HG02973 (cell line): Measurements from ENCODE around the gene CYB561.

Experiments used
- ATAC-seq: cut with Tn5 transposase; IDR thresholded peaks from one replicate; pipeline ENCODE4 v1.9.1; 2021; ENCODE audit warnings: moderate library complexity; ENCODE audit not compliant: unreplicated experiment

Gene CYB561

DNA sequence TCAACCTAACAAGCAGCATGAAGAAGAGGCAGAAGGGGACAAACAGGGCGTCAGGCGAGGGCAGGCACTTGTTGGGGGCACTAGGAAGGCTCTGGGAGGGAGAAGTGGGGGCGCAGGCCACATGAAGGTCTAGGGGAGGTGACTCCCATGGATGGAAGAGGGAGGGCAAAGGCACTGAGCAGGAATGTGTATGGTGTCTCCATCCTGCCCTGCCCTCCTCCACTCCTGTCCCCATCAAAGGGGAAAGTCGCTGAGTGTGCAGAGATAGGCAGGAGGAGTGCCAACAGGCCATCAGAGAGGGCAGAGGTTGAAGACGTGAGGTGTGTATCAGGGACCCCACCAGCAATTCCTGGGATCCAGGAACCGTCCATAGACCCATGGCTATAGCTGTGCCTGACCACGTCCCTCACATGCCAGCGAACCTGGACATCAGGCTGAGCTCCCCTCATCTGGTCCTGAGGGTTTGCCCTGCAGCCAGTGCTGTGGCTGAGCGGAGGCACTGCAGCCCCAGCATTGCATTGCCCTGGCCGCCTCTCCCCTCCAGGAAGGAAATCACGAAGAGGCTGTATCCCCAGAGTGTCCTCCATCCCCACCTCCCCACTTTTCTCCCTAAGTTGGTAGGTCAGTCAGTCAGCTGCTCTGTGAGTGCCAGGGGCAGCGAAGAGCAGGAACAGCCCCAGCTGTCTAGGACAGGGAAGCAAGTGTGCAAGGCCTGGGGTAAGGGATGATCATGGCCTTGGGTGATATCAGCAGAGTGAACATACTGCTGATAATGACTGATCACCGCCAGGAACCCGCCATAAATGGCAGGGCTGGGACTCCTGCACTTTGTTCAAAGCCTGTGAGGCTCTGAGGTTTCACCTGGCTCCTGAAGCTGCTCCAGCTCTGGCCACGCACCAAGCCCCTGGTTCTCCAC is 6.2 kb upstream of the CYB561 start:
- ATAC-seq, result no peak

DNA sequence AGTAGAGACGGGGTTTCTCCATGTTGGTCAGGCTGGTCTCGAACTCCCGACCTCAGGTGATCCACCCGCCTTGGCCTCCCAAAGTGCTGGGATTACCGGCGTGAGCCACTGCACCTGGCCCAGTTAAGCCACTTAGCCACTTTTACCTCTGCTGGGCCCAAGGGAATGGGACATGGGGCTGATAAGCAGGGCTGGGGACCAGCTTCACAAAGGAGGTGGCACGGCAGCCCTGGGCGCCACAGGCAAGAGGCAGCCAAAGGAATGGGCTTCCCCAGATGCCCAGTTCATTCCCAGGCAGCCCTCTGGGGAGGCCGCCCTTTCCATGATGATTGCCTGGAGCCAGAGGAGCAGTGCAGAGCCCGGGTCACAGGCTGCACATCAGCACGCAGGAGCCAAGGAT is 5.0 kb upstream of the CYB561 start:
- no peak for ATAC-seq

DNA sequence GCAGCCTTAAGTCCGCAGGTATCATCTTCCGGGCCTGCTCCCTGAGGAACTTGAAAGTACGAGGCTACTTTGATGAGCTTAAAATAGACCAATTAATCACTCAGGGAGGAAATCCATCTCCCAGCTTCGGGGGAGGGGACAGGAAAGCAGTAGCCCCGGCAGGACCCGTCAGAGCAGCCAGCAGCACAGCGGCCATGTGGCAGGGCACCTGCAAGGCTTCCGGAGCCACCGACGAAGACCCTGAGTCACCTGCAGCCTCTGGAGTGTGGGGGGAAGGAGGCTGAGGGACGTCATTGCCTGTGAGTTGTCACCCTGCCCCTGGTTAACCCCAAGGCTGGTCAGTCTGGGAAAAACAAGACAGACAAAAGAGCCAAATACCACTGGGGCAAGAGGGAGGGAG is 4.4 kb upstream of the CYB561 start:
- ATAC-seq, result no peak

DNA sequence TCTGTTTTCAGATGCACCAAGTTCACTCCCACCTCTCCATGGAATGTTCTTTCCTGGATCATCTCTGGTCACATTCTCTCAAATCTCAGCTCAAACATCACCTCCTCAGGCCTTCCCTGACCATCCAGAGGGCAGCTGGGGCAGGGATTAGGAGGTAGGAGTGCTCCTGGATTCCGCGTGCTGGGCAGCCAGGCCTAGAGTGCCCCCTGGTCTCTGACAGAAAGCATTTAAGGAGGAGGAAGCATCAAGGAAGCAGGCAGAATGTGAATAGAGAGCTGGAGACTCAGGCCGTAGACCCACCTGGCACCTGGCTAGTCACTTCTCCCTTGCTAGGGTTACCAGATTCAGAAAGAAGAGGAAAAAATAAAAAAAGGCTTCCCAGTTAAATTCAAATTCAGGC is 2.5 kb upstream of the CYB561 start:
- no peak for ATAC-seq

DNA sequence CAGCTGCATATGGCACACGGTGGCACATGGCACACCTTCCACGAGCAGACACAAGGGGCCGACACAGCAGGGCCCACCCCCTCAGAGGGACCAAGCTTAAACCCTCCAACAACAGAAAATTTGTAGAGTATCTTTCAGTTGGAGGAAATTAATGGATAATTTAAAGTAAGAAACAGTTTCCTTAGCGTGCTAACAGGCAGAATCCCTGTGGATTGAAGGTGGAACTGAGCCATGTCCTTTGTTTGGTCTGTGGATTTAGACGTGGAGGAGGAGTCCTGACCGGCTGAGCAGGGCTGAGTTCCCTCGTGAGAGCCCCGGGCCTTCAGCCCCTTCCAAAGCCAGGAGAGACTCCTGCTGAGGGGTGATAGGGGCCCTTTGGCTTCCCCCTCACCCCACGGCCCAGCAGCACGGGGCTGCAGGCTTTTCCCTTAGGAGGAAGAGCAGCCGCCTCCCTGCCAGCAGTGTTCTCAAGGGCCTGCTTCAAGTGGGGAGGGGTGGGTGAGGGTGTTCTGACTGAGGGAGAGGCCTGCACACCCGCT is 1.4 kb upstream of the CYB561 start:
- ATAC-seq, result no peak

DNA sequence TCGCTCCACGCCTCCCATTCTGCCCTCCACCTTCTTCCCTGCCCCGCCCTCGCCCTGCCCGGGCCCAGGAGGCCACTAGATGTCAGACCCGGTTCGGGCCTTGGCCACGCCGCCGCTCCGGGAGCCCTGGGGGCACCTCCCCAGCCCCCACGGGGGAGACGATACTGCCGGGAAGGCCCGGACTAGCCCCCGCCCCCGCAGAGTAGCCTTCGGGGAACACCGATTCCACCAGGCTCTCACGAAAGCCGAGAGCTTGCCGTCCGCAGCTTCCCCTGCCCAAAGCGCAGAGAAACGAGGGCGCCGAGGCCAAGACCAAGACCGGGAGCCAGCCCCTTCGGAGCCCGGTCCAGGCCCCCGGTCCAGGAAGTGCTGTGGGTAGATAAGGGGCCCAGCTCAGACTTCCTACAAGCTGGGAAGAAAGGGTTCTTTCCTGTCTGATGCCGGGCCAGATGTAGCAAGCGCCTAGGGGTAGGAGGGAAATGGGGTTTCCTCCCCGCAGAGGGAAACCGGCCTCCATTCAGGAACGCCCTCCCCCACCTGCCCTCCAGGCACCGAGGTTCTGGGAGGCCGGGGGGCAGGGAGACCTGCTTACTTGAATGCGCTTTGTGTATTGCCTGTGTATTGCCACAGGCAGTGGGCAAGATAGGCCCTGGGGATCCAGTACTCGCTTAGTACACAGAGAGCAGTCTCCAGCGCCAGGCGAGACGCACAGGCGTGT is 806 bp upstream of the CYB561 start:
- ATAC-seq, result peak; percentile 27

DNA sequence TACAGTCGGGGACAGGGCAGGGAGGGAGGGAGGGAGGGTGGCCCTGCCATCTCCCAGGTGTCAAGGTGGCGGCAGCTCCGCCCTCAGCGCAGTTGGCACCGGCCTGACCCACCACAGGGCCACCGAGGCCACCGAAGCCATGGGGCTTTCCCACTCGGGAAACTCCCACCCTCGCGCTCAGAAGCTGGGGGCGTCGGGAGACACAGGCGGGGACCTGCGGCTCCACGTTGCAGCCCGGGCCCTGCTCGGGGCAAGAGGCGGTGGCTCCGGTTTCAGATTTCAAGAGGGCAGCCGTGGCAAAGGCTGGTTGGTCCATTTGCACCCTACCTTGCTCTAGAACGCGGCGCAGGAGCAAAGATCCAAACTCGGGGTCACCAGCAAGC is 544 bp downstream of the CYB561 start:
- no peak for ATAC-seq

DNA sequence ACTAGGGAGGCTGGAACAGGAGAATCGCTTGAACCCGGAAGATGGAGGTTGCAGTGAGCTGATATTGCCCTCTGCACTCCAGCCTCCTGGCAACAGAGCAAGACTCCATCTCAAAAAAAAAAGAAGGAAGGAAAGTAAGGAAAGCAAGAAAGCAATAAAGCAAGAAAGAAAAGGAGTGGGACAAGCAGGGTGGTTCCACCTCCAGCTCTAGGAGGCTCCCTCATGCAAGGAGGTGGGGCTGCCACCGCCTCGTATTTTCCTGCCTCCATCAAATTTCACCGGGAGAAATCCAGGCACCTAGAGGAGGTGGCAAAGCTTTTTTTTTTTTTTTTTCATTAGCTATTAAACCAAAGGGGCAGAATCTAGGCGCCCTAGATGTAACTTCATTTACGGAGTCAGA is 1.0 kb downstream of the CYB561 start:
- no peak for ATAC-seq

DNA sequence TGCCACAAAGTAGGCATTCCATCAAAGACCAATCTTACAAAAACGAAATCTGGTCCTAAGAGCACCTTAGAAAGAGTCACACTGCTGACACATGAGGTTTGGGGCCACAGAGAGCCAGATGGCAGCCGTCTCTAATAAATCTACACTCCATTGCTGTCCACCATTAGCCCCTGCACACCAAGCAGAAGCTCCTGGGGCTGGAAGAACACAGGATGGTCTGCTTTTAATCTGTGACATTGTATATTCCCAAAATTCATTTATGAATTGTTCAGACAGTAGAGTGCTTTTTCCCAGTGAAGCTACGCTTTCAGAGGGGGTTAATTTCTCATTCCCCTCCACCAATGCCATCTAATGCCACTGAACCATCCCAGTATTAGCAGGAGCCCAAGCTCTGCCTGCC is 1.6 kb downstream of the CYB561 start:
- ATAC-seq, result no peak

DNA sequence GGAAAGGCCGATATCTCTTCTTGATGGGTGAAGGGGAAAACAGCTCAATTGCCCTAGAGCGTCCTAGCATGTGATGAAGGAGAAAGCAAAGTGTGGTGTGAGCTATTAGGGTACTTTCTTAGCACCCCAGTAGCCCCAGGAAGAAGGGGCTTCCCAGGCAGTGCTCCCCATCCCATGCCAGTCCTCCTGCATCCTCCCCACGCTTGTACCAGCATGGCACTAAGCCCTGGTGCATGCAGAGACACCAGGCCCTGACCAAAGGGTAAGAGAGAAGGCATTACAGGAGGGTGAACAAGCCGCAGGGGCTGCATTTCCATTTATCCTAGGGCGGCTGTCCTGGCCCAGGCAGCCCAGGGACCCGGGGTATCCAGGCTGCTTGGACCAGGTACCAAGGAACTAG is 3.1 kb downstream of the CYB561 start:
- ATAC-seq, result no peak

DNA sequence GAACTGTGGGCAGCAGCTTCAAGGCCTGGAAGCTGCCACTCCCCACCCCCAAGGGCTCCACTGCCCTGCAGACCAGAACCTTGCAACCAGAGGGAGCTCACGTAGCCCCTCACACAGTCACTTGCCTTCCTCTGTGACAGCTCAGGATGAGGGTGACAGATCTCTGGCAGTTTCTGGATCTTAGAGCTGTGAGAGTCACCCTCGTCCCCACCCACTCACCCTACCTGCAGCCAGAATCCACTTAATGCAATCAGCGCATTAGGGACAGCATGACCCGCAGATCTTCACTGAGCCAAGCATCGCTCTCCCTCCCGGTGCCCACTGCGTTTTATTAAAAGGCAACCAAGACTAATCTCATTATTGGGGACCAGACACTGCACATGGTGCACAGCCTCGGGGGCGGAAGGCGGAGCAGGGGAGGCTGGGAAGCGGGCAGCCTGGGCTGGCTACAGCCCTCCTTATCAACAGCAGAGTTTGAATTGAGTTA is 3.5 kb downstream of the CYB561 start:
- ATAC-seq, result no peak

DNA sequence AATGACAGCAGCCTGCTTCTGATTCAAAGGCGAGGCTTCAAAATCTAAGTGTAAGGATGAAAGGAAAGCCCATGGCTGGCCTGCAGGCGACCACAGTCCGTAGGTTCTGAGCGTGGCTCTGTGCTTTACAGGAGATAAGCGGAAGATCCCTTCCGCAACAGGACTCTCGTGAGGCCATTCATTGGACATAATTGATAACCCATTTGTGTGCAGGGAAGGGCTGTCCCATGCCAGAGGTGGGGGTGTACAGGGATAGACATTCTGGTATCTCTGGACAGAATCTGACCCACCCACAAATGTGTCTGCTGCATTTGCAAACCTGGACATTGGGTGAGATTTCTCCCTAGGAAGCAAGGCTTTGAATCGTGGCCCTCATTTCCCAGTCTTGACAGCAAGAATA is 4.0 kb downstream of the CYB561 start:
- no peak for ATAC-seq

DNA sequence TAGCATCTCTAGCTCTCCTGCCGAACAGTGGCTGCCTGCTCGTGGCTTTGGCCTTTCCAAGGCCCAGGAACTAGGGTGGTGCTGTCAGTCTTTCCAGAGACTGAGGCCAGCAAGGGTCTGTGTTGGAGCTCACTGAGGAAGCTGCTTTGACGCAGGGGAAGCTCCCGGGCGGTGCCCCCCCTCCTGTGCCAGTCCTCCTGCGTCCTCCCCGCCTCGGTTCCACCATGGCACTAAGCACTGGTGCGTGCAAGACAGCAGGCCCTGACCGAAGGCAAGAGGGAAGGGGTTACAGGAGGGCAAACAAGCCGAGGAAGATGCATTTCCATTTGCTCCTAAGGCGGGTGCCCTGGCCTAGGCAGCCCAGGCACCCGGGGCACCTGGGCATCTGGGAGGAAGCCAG is 4.5 kb downstream of the CYB561 start:
- ATAC-seq, result no peak

DNA sequence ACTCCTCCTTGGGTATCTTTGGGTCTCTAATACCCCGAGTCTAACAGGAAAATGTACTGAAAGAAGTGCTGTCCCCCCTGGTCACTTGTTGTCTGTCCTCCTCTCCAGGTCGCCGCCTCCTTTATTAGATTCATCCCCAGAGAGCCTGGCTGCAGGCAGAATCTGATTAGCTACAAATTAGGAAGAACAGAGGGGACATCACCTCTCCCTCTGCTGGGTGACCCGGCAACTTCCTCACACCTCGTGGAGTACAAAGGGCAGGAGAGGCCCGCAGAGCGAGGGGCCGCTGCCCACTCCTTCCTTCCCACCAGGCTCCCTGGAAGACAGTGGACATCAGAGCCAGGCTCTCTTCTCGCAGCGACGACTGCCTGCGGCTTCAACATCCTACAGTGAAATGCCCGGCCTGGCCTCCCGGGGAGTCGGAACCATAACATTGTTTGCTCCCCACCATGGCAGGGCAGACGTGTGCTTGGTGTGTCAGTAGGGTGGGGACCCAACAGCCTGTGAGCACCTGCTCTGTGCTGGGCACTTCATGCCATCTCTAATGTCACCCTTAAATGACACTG is 5.3 kb downstream of the CYB561 start:
- no peak for ATAC-seq

DNA sequence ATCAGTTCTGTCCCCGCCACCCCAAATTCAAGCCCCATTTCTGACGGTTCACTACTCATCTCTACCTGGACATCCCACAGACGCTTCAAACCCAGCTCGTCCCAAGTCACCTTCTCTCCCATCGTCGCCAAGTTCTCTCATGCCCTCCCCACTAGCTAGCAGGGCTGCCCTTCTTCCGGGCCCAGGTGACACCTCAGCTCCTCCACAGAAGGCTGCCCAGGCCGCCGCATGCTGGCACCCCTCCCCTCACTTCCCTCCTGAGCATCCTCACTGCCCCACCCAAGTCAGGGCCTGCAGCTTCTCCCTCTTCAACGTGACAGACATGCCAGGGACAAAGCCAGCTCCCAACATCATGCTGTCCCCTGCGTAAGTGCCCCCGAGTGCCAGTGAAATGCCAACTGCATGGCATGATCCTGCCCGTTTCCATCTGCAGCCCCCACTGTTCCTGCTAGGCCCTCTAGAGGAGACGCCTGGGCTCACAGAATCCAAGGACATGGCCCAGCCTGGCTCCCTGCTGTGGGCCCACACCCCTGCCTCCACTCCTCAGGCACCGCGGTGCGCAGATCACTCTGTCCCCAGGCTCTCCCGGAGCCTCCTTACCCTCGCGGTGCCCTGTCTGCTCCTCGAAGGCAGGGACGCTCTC is 5.9 kb downstream of the CYB561 start:
- no peak for ATAC-seq

DNA sequence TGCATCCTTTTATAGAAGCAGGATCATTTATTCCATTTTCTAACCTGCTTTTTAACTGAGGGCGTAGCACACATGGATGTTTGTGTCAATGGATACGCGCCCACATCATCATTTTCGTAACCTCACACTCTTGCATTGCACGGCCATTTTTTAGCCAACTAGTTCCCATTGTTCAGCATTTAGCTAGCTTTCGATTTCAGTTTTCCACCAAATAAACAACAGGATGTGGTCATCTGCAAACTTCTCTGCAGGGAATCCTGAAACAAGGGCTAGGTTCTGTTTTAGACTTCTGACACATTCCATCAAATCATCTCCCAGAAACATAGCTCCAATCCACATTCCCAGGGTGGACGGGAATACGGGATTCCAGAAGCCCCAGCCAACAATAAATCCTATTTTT is 6.4 kb downstream of the CYB561 start:
- no peak for ATAC-seq

DNA sequence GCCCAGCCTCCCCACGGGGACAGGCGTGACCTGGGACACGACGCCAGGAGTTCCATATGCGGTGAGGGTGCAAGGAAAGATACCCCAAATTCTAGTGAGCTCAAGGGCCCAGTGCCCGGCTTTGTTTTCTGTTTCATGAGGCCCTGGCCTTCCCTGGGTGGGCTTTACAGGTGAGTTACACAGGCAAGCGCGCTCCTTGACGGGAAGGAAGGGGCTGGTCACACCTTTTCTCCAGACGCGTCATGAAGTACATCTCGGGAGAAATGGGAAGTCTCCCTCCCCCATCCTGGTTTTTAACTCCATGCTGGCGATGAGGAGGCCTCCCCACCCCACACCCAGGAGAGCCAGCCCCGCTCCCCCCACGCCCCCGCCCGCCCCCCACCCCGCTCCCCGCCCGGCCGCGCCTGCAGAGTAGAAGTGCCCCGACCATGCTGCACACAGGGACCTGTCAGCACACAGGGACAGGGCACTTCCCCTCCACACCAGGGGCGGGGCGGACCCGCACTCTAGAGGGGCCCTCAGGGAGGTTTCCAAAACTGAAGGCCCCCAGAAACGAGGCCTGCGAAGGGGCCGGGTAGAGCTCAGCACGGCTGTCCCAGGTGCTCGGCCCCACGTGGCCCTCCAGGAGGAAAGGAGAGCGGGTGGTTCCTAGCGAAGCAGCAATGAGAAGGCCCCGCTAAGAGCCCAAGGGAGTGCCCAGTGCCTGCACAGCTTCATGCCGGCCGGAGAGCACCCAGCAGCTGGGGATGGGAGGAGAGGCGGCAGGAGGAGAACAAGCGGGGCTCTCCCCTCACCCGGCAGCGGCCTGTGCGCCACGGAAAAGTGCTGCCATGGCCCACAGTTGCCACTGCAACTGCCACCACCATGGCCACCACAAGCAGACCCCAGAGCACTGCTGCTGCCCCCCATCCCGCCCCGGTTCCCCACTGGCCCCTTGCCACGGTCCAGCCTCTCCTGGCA is 7.7 kb downstream of the CYB561 start:
- ATAC-seq, result no peak

DNA sequence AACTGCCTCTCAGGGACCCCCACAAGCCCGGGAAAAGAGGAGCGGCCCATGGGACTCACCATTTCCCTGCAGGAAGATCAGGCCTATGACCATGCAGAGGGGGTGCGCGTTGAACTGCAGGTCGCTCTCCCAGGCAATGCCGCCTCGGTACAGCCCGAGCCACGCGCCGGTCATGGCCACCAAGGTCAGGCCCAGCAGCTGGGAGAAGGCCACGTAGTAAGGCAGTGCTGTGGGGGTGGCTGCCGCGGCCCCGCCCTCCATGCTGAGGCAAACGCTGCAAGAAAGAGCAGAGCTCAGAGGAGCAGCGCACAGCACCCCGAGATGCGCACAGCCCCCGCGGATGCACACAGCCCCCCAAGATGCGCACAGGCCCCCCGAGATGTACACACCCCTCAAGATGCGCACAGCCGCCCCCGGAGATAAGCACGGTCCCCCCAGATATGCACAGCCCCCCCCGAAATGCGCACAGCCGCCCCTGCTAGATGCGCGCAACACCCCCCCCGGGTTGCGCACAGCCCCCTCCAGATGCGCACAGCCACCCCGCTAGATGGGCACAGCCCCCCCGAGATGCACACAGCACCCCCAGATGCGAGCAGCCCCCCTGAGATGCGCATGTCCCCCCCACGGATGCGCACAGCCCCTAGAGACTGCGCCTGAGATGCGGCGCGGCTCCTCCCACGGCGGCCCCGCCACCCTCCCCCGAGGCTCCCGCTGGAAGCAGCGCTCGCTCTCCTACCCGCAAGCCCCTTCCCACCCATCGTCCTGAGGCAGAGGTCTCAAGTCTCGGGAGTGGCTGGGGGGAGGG is 8.6 kb downstream of the CYB561 start:
- no peak for ATAC-seq

DNA sequence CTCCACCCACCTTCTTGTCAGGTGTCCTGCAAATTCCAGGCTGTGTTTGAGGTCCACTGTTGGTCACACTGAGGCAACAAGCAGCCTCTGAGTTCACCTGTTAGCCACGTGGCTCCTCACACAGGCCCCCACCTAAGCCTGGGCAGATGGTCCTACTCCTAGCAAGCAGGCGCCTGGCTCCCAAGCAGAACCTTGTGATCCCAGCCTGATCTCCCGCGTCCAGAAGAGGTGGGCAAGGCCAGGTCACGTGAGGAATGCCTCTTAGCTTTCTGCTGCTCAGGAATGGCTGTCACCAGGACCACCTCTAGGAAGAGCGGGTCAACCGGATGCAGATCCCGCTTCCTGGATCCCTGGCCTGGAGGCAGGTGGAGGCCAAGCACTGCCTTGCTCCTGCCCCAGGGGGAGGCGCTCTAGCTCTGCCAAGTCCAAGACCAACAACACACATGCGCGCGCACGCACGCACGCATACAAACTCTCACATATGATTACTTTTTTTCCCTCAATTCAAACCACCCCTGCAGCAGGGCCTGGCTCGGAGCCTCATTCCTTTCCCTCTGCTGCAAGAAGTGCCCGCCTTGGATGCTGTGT is 9.5 kb downstream of the CYB561 start:
- no peak for ATAC-seq
